Natural killer cell treated with Interleukin-12 subunit alpha and Interleukin-12 subunit beta and Interleukin-15 and Interleukin-18, amount 100 ng/mL, for 72 hours (primary cell): ENCODE data around the gene ITIH2. TPM values are rescaled to one million over a fixed set of nuclear protein-coding genes. Genes with fewer than 3 reads are reported as not detected.
"Not testable (repeated sequence)": the region's sequence is repeated elsewhere in the genome, so short reads cannot be mapped to it uniquely, and the experiment has no call there.

ENCODE experiments used
- ATAC-seq, 2 donors: fragments of 150-1000 bp; cut with Tn5 transposase in 1 of 2; sonication (Bioruptor Pico), chemical (Tn5 transposase) in 1 of 2; 2 replicates each; pipeline ENCODE4 v1.10.0; 2021
- DNase-seq: peaks from one replicate; pipeline ENCODE4 v3.0.0; 2022; ENCODE audit warnings: low spot score
- H3K27ac Mint-ChIP-seq, 2 donors: 1 replicate in 1 of 2; 2 replicates in 1 of 2; pipeline ENCODE4 v1.8.0; 2022; ENCODE audit warnings: mixed read lengths in 2 of 2, mild to moderate bottlenecking in 1 of 2, moderate library complexity in 1 of 2
- H3K27me3 Mint-ChIP-seq, 2 donors: 1 replicate in 1 of 2; 2 replicates in 1 of 2; pipeline ENCODE4 v1.8.0; 2022; ENCODE audit warnings: mixed read lengths in 2 of 2
- H3K36me3 Mint-ChIP-seq: one replicate; pipeline ENCODE4 v1.8.0; 2022; ENCODE audit warnings: mixed read lengths
- H3K4me1 Mint-ChIP-seq, 2 donors: 1 replicate in 1 of 2; 2 replicates in 1 of 2; pipeline ENCODE4 v1.8.0; 2022; ENCODE audit warnings: low read depth in 2 of 2, mixed read lengths in 2 of 2, mild to moderate bottlenecking in 1 of 2
- H3K4me3 Mint-ChIP-seq: one replicate; pipeline ENCODE4 v1.8.0; 2022; ENCODE audit warnings: mixed read lengths
- H3K9me3 Mint-ChIP-seq: 2 replicates; pipeline ENCODE4 v1.8.0; 2022; ENCODE audit warnings: mixed read lengths
- total RNA-seq, 2 donors: library from RNA; stranded (reverse); gene quantifications; one replicate each; pipeline ENCODE4 v1.2.3, GENCODE V29; 2022

Gene ITIH2
- total RNA-seq, 2 donors from 2014 or later = not detected

GRCh38 chr10:7776777-7777176 is 73.7 kb downstream of the ITIH2 start:
- ATAC-seq = no peak
- Mint-ChIP-seq H3K4me1 (peaks cover 5 to 7% of the 10 kb centered on the region in 2 donors), H3K9me3 (no peaks in the 10 kb centered on the region), H3K27me3 (no peaks in the 10 kb centered on the region), H3K4me3 (no peak overlapping the region), H3K36me3 (peaks cover 36% of the 10 kb centered on the region), H3K27ac (no peak overlapping the region)
- DNase-seq = no peak

GRCh38 chr10:7782194-7782593 is 79.1 kb downstream of the ITIH2 start:
- DNase-seq, H3K27me3 Mint-ChIP-seq, ATAC-seq, H3K27ac Mint-ChIP-seq, H3K9me3 Mint-ChIP-seq, H3K4me3 Mint-ChIP-seq: not testable (repeated sequence)
- peaks cover 23% of the 10 kb centered on the region for H3K36me3 Mint-ChIP-seq
- H3K4me1 Mint-ChIP-seq = peaks cover 18% of the 10 kb centered on the region in 2 donors

- no peak for ATAC-seq
- Mint-ChIP-seq H3K4me3 (no peak overlapping the region), H3K36me3 (peaks cover 6% of the 10 kb centered on the region), H3K27ac (no peak overlapping the region), H3K4me1 (peaks cover 28 to 34% of the 10 kb centered on the region in 2 donors), H3K9me3 (no peaks in the 10 kb centered on the region), H3K27me3 (no peaks in the 10 kb centered on the region)
- DNase-seq = no peak
Measured at GRCh38 chr10:7786430-7786829, 83.3 kb downstream of the ITIH2 start.

GRCh38 chr10:7787150-7787856 is 84.2 kb downstream of the ITIH2 start:
- DNase-seq (peak; percentile 61), ATAC-seq (peak; percentile 1 to 10)
- Mint-ChIP-seq H3K4me1 (peaks cover 29 to 37% of the 10 kb centered on the region in 2 donors), H3K4me3 (no peak overlapping the region), H3K27me3 (no peaks in the 10 kb centered on the region), H3K36me3 (peaks cover 6% of the 10 kb centered on the region), H3K9me3 (no peaks in the 10 kb centered on the region), H3K27ac (no peak overlapping the region)

- DNase-seq = peak; percentile 98
- peaks cover 37 to 44% of the 10 kb centered on the region in 2 donors for H3K4me1 Mint-ChIP-seq
- no peak within 1 kb of the TSS for H3K4me3 Mint-ChIP-seq
- peak; percentile 98 to 99 for ATAC-seq
- H3K27ac Mint-ChIP-seq = no peak within 1 kb of the TSS
- H3K27me3 Mint-ChIP-seq = no peaks in the 10 kb centered on the region
- peaks cover 10% of the 10 kb centered on the region for H3K36me3 Mint-ChIP-seq
- no peaks in the 10 kb centered on the region for H3K9me3 Mint-ChIP-seq
Measured at GRCh38 chr10:7787857-7788638, 84.9 kb downstream of the ITIH2 start, which contains the start of the genes ATP5F1C and KIN. Gene ATP5F1C, plus strand, starts transcription at chr10:7788177. Its CDS starts 31 bp downstream, at chr10:7788208. Gene KIN, minus strand, starts transcription at chr10:7787993. Its CDS starts 60 bp downstream, at chr10:7787933.

DNA sequence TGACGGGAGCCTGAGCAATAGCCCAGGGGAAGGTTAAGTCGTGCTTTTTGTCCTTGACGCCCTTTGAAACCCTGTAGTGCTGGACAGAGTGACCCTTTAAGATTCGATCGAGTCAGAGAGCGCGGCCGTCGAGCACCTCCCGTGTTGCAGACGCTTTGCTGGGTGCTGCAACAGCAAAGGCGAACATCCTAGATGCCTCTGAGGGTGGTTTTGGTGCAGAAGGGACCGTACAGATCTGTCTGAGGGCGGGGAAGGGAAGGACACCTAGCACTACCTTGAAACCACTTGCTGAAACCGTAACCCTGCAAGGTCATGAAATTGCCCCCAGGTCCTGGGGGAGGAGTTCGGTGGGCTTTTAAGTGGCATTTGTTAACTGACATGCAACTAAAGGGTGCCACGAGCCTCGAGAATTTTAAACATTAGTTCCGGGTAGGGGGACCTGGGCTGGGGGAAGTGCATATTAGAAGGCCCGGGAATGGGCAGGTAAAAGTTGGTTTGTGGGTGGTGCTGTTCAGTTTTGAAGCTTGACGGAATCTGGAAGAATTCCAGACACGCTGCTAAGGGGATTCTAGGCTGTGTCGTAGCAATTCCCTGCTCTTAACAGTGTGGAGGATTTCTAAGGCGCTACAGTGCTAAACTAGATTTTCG is 85.6 kb downstream of the ITIH2 start:
- DNase-seq (no peak), ATAC-seq (peak in 1 of 2 donors; percentile 10)
- Mint-ChIP-seq H3K27ac (no peak overlapping the region), H3K36me3 (peaks cover 10% of the 10 kb centered on the region), H3K4me1 (peaks cover 39 to 42% of the 10 kb centered on the region in 2 donors), H3K9me3 (no peaks in the 10 kb centered on the region), H3K4me3 (no peak overlapping the region), H3K27me3 (no peaks in the 10 kb centered on the region)

DNA sequence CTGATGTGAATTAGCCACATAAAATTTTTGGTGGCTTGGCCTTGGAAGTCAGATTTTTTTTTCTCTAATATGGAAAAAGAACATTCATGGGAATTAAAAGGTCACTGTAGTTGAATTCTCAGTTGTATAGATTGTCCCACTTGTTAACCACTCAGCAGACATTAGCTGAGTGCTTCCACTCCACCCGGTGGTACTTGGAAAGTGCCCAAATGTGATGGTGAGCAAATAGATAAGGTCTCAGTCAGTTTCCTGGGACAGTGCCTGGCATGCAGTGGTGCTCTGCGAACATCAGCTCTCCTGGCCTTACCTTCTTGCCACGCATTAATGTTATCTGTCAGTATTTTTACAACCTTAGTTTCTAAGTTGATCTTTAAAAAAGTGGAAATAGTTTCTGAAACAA is 86.3 kb downstream of the ITIH2 start:
- no peak for ATAC-seq
- Mint-ChIP-seq H3K27ac (no peak overlapping the region), H3K36me3 (peaks cover 10% of the 10 kb centered on the region), H3K4me1 (peaks cover 44 to 46% of the 10 kb centered on the region in 2 donors), H3K27me3 (no peaks in the 10 kb centered on the region), H3K9me3 (no peaks in the 10 kb centered on the region), H3K4me3 (no peak overlapping the region)
- no peak for DNase-seq

DNA sequence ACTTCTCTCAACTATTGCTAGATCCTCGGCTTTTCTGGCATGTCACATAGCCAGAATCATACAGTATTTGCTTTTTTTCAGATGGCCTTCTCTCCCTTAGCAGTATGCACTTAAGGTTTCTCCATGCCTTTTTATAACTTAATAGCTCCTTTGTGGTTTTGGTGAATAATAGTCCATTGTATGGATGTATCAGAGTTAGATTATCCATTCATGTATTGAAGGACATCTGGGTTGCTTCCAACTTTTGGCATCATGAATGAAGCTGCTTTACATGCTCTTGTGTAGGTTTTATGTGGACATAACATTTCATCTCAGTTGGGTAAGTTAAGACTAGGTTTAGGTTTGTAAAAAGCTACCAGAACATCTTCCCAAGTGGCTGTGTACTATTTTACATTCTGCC is 89.4 kb downstream of the ITIH2 start:
- H3K27ac Mint-ChIP-seq = no peak overlapping the region
- ATAC-seq (no peak), DNase-seq (no peak)
- H3K4me1 Mint-ChIP-seq = peaks cover 51 to 68% of the 10 kb centered on the region in 2 donors
- no peaks in the 10 kb centered on the region for H3K9me3 Mint-ChIP-seq
- H3K36me3 Mint-ChIP-seq = peaks cover 18% of the 10 kb centered on the region
- no peaks in the 10 kb centered on the region for H3K27me3 Mint-ChIP-seq
- H3K4me3 Mint-ChIP-seq = no peak overlapping the region

DNA sequence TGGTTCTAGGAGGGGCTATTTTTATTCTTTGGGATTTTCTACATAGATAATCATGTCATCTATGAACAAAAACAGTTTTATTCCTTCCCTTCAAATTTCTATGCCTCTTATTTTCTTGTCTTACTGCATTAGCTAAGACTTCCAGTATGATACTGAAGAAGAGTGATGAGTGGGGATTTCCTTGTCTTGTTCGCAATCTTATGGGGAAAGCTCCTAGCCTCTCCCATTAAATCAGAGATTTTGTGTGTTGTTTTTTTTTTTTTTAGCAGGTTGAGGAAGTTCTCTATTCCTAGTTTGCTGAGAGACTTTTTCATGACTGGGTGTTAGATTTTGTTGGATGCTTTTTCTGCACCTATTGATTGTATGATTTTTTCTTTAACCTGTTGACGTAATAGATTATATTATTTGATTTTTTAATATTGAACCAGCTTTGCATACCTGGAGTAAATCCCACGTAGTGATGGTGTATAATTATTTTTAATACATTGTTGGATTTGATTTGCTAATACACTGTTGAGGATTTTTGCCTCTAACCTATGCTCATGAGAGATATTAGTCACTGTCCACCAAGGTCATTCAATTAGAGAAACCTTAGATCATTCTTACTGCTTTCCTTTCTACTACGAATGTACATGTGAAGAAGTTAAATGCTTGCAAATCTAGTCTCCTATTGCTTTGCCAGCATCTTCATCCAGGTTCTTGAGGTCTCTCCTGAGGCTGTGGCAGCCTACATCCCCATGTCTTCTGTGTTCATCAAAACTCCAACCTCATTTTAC is 91.3 kb downstream of the ITIH2 start:
- no peaks in the 10 kb centered on the region for H3K27me3 Mint-ChIP-seq
- no peak for ATAC-seq
- no peak overlapping the region for H3K27ac Mint-ChIP-seq
- H3K4me1 Mint-ChIP-seq = peaks cover 45 to 60% of the 10 kb centered on the region in 2 donors
- no peak for DNase-seq
- peaks cover 23% of the 10 kb centered on the region for H3K36me3 Mint-ChIP-seq
- H3K9me3 Mint-ChIP-seq = no peaks in the 10 kb centered on the region
- H3K4me3 Mint-ChIP-seq = no peak overlapping the region

DNA sequence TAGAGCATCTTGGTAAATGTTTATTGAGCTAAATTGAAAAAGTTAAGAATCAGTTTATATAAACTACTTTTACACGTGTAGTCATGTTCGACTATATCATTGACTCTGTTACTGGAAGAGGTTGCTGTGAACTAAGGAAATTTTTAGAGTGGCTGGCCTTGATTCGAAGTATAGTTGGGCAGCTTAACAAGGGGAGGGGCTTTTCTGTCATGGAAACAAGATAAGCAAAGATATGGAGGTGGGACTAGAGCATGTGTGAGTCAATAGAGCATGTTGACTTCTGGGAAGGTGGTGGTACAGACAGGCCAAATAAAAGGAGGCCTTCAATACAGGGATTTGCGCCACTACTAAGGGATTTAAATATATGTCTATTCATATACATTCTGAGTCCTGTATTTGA is 92.5 kb downstream of the ITIH2 start:
- no peak overlapping the region for H3K27ac Mint-ChIP-seq
- H3K27me3 Mint-ChIP-seq = no peaks in the 10 kb centered on the region
- no peak overlapping the region for H3K4me3 Mint-ChIP-seq
- peaks cover 41 to 50% of the 10 kb centered on the region in 2 donors for H3K4me1 Mint-ChIP-seq
- H3K9me3 Mint-ChIP-seq = no peaks in the 10 kb centered on the region
- ATAC-seq (no peak), DNase-seq (no peak)
- peaks cover 27% of the 10 kb centered on the region for H3K36me3 Mint-ChIP-seq

DNA sequence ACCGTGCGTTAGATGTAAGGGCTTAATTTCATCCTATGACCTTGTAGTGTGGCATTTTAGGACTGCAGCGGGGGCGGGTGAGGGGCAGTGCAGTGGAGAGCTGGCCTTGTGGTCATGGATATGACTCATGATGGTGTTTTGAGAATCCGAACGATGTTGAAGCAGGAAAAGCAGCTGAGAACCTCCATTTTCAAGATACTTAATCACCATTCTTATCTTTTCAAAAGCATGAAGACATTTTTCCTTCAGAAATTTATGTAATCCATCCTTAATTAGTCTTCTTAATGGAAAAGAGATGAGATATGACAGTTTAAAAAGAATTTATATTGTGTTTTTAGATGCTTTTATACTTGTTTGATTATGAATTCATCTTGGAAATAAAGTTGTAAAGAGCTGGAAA is 94.5 kb downstream of the ITIH2 start:
- Mint-ChIP-seq H3K27me3 (no peaks in the 10 kb centered on the region), H3K36me3 (peaks cover 23% of the 10 kb centered on the region), H3K4me1 (peaks cover 32 to 41% of the 10 kb centered on the region in 2 donors), H3K4me3 (no peak overlapping the region), H3K27ac (peak overlapping the region; percentile 18 to 20), H3K9me3 (no peaks in the 10 kb centered on the region)
- ATAC-seq = peak in 1 of 2 donors; percentile 57
- no peak for DNase-seq
